ENCODE measurements around the gene PFDN4.
"Not testable (repeated sequence)": the region's sequence is repeated elsewhere in the genome, so short reads cannot be mapped to it uniquely, and the experiment has no call there.

The PFDN4 gene

GRCh38 chr20:54254596-54254995 is 46.7 kb downstream of the PFDN4 start:
- no peak for ATAC-seq
- H3K9me3 Mint-ChIP-seq, result no peaks in the 10 kb centered on the region
- no peaks in the 10 kb centered on the region for H3K36me3 Mint-ChIP-seq
- peaks cover 6% of the 10 kb centered on the region for H3K27me3 Mint-ChIP-seq
- H3K4me3 Mint-ChIP-seq, result no peak overlapping the region
- H3K4me1 Mint-ChIP-seq, result no peaks in the 10 kb centered on the region
- no peak overlapping the region for H3K27ac Mint-ChIP-seq

- Mint-ChIP-seq H3K27ac (no peak overlapping the region), H3K9me3 (no peaks in the 10 kb centered on the region), H3K36me3 (no peaks in the 10 kb centered on the region), H3K27me3 (peaks cover 9% of the 10 kb centered on the region), H3K4me3 (no peak overlapping the region), H3K4me1 (no peaks in the 10 kb centered on the region)
- no peak for ATAC-seq
Measured at GRCh38 chr20:54255157-54255556, 47.3 kb downstream of the PFDN4 start.

- no peaks in the 10 kb centered on the region for H3K9me3 Mint-ChIP-seq
- no peaks in the 10 kb centered on the region for H3K4me1 Mint-ChIP-seq
- H3K27me3 Mint-ChIP-seq, result peaks cover 9% of the 10 kb centered on the region
- no peak overlapping the region for H3K27ac Mint-ChIP-seq
- ATAC-seq, result no peak
- no peak overlapping the region for H3K4me3 Mint-ChIP-seq
- H3K36me3 Mint-ChIP-seq, result no peaks in the 10 kb centered on the region
Measured at GRCh38 chr20:54256202-54256601, 48.3 kb downstream of the PFDN4 start.

- Mint-ChIP-seq H3K4me3 (no peak overlapping the region), H3K4me1 (no peaks in the 10 kb centered on the region), H3K36me3 (no peaks in the 10 kb centered on the region), H3K9me3 (no peaks in the 10 kb centered on the region), H3K27me3 (peaks cover 9% of the 10 kb centered on the region), H3K27ac (no peak overlapping the region)
- no peak for ATAC-seq
Measured at GRCh38 chr20:54257071-54257816, 49.4 kb downstream of the PFDN4 start.

GRCh38 chr20:54260116-54260515 is 52.2 kb downstream of the PFDN4 start:
- peaks cover 21% of the 10 kb centered on the region for H3K27me3 Mint-ChIP-seq
- no peak for ATAC-seq
- H3K9me3 Mint-ChIP-seq, result no peaks in the 10 kb centered on the region
- H3K4me3 Mint-ChIP-seq, result no peak overlapping the region
- H3K36me3 Mint-ChIP-seq, result no peaks in the 10 kb centered on the region
- H3K4me1 Mint-ChIP-seq, result no peaks in the 10 kb centered on the region
- H3K27ac Mint-ChIP-seq, result no peak overlapping the region

GRCh38 chr20:54262671-54263070 is 54.8 kb downstream of the PFDN4 start:
- Mint-ChIP-seq H3K4me1 (no peaks in the 10 kb centered on the region), H3K27ac (no peak overlapping the region)

GRCh38 chr20:54263116-54263690 is 55.3 kb downstream of the PFDN4 start:
- Mint-ChIP-seq H3K27ac (no peak overlapping the region), H3K4me1 (no peaks in the 10 kb centered on the region), H3K36me3 (no peaks in the 10 kb centered on the region), H3K9me3 (no peaks in the 10 kb centered on the region), H3K4me3 (no peak overlapping the region), H3K27me3 (peaks cover 21% of the 10 kb centered on the region)
- ATAC-seq, result no peak

More at GRCh38 chr20:54262671-54263070, 54.8 kb downstream of the PFDN4 start:
- no peaks in the 10 kb centered on the region for H3K36me3 Mint-ChIP-seq
- H3K4me3 Mint-ChIP-seq, result no peak overlapping the region
- peaks cover 21% of the 10 kb centered on the region for H3K27me3 Mint-ChIP-seq
- H3K9me3 Mint-ChIP-seq, result no peaks in the 10 kb centered on the region
- ATAC-seq, result no peak

GRCh38 chr20:54265791-54266190 is 57.9 kb downstream of the PFDN4 start:
- ATAC-seq, H3K27ac Mint-ChIP-seq, H3K4me1 Mint-ChIP-seq, H3K36me3 Mint-ChIP-seq, H3K4me3 Mint-ChIP-seq, H3K9me3 Mint-ChIP-seq: not testable (repeated sequence)
- H3K27me3 Mint-ChIP-seq, result peaks cover 12% of the 10 kb centered on the region

GRCh38 chr20:54266844-54267243 is 59.0 kb downstream of the PFDN4 start:
- Mint-ChIP-seq H3K27me3 (peaks cover 12% of the 10 kb centered on the region), H3K9me3 (no peaks in the 10 kb centered on the region), H3K36me3 (no peaks in the 10 kb centered on the region), H3K4me3 (no peak overlapping the region), H3K27ac (no peak overlapping the region), H3K4me1 (no peaks in the 10 kb centered on the region)
- ATAC-seq, result no peak

GRCh38 chr20:54267483-54268003 is 59.7 kb downstream of the PFDN4 start:
- Mint-ChIP-seq H3K27ac (no peak overlapping the region), H3K4me3 (no peak overlapping the region), H3K36me3 (no peaks in the 10 kb centered on the region), H3K27me3 (peaks cover 12% of the 10 kb centered on the region), H3K4me1 (no peaks in the 10 kb centered on the region), H3K9me3 (no peaks in the 10 kb centered on the region)
- ATAC-seq, result no peak

GRCh38 chr20:54268941-54269340 is 61.1 kb downstream of the PFDN4 start:
- Mint-ChIP-seq H3K36me3 (no peaks in the 10 kb centered on the region), H3K9me3 (no peaks in the 10 kb centered on the region), H3K27ac (no peak overlapping the region), H3K4me1 (no peaks in the 10 kb centered on the region), H3K4me3 (no peak overlapping the region), H3K27me3 (peaks cover 11% of the 10 kb centered on the region)
- no peak for ATAC-seq
